T-helper 9 cell (primary cell): ENCODE data around the gene INPP5E.

Experiments used
- DNase-seq: peaks from one replicate; pipeline ENCODE4 v3.0.0-alpha.2; 2020

The INPP5E gene

DNA sequence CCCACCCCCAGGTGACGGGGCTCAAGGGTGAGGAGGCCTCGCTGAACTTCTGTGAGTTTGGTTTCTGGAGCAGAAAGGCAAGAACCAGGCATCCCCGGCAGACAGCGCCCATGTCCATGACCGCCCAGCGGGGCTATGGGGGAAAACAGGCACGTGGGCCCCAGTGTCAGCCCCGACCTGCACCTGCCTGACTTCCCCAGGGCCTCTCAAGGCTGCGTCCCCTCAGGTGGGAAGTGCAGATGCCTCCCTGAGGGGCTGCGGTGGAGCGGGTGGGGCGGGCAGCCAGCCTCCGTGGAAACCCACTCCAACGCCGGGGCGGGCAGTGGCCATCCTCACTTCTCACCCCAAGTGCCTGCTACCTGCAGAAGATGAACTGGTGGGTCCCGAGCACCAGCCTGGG is 59.3 kb downstream of the INPP5E start:
- DNase-seq, result no peak

DNA sequence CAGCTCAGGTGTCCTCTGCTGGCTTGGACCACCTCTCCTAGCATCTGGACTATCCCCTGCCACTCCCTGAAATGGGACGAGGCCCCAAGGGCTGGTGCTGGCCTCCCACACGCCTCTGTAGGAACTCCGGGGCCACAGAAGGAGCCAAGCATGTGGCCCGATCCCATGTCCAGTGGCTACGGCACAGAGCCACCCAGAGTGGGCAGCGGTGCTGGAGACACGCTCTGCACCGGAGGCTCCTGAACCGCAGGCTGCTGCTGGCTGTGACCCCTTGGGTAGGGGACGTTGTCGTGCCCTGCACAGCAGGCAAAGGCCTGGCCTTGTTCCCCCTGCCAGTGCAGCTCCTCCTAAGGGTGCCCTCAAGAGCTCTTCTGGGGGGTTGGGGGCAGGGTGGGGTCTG is 59.8 kb downstream of the INPP5E start:
- DNase-seq, result no peak

DNA sequence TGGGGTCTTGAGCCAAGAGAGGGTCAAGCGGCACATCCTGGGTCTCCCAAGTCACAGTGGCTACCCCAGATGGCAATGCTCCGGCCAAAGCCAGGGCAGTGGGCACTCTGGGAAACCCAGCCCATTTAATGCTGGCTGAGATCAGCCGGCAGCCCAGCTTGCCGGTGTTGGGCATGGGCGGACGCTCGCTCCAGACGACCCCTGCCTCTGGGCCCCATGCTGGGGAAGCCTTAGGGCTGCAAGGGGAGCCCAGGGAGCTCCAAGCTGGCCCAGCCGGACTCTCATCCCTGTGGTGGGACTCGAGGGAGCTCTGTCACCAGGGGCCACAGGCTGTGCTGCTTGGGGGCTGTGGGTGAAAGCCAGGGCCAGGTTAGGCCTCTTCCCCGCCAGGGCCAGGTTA is 60.2 kb downstream of the INPP5E start:
- no peak for DNase-seq

- DNase-seq, result no peak
These were observed 60.7 kb downstream of the INPP5E start for GRCh38 chr9:136379003-136379287.
